C1 segment of cervical spinal cord (tissue), 14 donors: ENCODE results near the gene STON2.
"Not testable (repeated sequence)": the region's sequence is repeated elsewhere in the genome, so short reads cannot be mapped to it uniquely, and the experiment has no call there.

ENCODE experiments used
- DNase-seq, 14 donors: peaks; one replicate each; lab custom pipeline; 2025; lab: John Stamatoyannopoulos, UW

STON2 gene

DNA sequence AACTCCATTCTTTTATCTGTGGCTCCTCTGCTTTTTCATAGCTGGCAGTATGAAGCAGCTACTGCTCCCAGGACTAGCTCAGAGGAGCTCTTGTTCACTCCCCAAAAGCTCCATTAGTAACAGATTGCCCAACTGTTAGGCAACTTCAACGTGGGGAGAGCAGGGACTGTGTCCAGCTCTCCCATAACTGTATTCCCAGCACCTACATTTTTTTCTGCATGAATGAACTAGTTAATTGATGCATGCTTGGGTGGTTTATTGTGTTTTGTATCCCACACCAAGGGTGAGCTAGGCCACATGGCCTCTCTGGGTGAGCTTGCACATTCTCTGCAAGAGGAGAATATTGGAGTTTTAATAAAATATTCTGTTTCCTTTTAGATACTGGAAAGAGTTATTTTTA, 15.2 kb downstream of the STON2 start:
- DNase-seq: peak in 1 of 14 donors; percentile 53

DNA sequence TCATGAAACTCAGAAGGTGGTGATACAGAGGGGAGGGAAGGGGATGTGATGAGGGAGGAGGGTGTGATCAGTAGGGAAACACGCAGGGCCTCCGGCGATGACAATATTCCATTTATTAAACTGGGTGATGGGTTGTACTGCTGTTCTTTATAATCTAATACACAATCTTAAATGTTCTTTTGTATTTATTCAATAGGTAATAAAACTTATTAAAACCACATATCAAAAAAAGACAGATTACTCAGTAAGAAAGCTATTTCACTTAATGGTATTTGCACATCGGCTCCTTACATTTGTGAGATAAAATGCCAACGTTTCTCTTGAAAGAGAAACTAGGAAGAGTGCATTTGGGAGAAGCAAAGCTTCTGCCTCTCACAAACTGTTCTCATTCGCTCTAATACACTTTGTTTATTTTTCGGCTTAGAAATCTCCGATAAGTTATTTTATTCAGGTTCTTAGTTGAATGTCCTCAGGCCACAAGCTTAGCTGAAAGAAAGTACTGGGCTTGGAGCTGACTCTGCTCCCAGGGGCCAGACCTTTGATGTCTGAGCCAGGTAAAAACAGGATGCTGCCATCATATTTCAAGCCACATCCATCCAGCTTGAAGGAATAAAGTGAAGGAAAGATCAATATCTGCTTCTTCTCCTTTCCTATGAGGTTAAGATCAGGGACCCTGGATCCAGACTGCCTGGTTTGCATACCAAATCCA, 17.5 kb downstream of the STON2 start:
- DNase-seq: no peak

DNA sequence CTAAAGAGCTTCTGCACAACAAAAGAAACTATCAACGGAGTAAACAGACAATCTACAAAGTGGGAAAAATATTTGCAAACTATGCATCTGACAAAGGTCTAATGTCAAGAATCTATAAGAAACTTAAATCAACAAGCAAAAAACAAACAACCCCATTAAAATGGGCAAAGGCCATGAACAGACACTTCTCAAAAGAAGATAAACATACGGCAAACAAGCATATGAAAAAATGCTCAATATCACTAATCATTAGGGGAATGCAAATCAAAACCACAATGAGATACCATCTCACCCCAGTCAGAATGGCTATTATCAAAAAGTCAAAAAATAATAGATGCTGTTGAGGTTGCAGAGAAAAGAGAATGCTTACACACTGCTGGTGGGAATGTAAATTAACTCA, 20.1 kb downstream of the STON2 start:
- not testable (repeated sequence) for DNase-seq

DNA sequence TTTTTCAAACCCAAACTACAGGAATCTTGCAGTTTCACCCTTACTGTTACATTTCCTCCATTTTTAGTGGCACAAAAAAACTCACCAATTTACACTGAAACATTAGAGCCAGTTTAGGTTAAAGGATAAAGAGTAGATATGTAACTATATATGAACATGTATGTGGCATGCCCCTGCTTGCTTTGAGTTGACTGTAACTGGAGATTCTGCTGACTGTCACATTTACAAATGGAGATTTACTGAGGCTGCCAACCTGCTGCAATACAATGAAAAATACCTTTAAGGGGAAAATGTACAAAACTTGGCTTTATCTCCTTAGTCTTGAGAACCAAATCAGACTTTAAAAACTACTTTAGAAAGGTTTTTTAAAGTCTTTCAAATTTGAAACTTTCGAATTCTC, 28.3 kb downstream of the STON2 start:
- no peak for DNase-seq

DNA sequence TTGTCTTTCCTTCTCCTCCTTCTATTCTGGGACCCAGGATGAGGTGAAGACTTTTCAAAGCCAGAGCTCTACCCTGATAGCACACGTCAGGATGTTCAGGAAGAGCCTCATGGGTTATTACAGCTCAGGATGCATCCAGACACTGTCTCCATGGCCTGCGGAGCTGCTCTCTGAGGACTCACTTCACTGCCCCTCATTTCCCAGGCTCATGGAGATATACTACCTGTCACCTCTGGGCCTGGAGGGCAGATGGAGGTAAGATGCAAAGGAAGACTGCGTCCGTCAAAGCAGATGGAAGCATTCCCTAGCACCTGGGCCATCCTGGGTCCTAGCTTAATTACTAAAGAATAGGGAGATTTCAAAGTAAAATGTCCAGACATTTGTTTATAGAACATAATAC, 32.6 kb downstream of the STON2 start:
- no peak for DNase-seq

- no peak for DNase-seq
Measured at GRCh38 chr14:81366884-81367283, 33.2 kb downstream of the STON2 start.

DNA sequence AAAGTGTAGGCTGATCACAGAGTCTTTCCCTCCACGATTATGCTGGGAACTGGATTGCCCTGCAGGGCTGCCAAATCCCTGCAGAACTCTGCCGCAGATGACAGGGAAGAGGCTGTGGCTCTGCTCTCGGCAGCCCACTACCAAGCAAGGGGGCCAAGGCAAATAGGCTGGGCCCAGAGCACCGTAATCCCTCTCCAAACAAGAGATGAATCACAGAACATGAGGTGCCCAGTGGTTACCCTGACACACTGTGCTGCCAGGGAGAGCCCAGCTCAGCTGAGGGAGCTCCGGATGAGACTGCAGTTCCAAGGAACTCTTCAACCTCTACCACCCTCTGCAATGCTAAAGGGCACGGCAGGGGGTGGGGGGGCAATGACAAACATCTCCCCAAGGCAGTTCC, 33.9 kb downstream of the STON2 start:
- peak in 4 of 14 donors; percentile 28 to 67 (median 42) for DNase-seq

GRCh38 chr14:81363746-81364378, 36.3 kb downstream of the STON2 start:
- no peak for DNase-seq

GRCh38 chr14:81353691-81354323, 46.3 kb downstream of the STON2 start:
- no peak for DNase-seq

DNA sequence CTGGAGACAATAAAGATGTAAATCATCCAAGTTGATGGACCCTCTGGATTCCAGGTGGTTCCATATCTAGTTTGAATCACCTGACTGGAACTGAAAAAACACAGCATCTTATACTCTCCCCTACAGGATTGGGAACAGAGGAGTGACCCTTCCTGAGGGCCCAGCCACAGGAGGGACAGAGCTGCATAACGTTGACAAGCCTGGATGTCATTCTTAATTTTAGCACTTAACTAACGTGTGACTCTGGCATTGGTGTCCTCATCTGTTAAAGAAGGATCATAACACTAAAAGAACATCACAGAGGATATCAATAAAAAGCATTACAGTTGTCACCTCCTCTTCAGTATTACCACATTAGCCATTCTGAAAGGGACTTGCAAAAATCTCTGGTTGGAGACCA, 47.7 kb downstream of the STON2 start:
- DNase-seq: no peak

DNA sequence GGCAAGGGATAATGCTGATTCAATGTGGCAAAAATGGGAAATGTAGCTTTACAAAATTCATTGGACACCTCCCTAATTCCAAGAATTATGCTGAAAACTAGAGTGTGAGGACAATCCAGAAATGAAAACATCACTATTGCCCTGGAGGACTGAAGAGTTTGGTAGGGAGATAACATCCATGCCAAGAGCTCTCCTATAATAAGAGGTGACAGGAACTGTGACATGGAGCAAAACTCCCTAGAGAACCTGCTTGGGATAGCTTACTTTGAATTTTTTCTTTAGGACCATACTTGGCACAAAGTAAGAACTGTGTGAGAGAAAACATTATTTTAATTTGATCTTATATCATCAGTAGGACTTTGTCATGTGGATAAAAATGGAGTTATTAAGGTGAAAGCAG, 48.9 kb downstream of the STON2 start:
- no peak for DNase-seq

- DNase-seq: no peak
Measured at GRCh38 chr14:81350344-81351130, 49.6 kb downstream of the STON2 start.

DNA sequence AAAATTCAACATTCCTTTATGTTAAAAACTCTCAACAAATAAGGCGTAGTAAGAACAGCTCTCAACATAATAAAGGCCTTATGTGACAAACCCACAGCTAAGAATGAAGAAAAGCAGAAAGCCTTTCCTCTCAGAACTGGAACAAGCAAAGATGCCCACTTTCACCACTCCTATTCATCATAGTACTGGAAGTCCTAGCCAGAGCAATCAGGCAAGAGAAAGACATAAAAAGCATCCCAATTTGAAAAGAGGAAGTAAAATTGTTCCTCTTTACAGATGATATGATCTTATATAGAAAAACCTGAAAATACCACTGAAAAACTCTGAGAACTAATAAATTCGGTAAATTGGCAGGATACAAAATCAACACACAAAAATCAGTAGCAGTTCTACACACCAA, 52.1 kb downstream of the STON2 start:
- DNase-seq: peak in 1 of 14 donors; percentile 2

- DNase-seq: no peak
Measured at GRCh38 chr14:81345781-81346180, 54.3 kb downstream of the STON2 start.

DNA sequence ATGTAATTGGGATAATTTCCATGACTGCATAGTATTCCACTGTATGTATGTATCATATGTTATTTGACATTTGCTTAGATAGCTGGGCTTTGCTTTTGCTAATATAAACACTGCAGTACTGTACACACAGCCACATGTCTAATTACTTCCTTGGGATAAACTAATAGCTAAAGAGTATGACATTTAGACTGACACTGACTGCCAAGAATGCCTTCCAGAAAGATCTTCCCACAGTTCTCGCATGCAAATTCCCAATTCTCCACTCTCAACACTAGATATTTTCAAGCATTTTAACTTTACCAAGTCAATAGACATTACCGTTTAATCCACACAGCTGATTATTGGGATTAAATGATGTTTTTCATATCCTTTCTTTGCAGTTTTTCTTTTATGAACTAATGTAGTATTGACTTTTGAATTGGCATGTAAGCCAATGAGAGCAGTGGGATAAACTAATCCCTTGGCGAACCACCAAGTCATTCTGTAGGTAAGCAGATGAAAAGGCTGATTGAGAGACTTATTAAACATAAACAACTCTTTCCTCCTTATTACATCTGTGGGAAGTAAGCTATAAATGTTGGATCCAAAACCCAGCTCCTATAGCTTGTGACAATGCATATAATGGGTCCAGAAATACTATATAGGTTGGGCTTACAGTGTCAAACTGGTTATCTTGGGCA, 55.5 kb downstream of the STON2 start:
- no peak for DNase-seq

DNA sequence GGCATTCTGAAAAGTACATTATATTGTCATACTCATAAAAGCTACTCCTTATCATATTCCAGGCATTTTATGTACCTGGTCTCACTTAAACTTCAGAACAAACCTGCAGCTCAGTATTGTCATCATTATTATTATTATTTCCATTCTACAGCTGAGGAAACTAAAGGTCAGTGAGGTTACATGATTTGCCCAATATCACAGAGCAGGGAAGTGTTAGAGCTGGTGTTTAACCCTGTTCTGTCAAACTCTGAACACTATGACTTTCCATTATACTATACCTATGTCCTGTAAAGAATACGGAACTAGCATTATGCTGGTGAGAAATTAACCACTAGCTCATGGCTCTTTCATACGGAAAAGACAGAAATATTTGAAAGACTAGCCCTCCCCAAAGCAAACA, 56.4 kb downstream of the STON2 start:
- DNase-seq: no peak

DNA sequence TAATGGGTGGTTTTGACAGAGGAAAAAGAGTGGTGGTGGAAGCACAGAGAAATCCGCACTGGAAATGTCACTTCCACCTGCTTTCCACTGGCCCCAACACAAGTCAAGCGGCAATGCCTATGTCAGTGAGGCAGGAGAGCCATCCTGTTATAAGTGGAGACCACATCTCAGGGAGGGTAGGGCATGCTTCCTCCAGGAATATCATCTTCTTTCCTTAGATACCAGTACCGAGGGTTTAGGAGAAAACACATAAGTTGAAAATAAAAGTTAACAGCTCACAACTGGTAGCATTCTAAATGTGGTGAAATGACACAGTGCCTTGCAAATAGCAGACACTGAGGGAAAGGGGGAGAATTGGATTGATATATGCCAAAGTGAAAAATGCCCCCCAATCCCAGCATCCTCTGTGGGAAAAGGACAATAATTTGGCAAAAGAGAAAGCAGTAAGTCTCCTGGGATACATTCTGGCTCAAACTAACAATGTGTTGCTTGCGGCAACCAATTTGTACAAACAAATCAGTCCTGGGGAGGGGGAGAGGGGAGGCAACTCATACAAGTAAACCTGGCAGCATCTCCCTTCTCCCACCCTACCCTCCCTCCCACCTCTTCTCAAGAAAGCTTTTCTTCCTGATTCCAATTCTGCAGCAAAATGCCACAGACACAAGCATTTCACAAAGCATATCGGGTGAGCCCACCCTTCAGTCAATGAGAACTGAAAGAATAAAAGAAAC, 57.1 kb downstream of the STON2 start:
- DNase-seq: no peak

DNA sequence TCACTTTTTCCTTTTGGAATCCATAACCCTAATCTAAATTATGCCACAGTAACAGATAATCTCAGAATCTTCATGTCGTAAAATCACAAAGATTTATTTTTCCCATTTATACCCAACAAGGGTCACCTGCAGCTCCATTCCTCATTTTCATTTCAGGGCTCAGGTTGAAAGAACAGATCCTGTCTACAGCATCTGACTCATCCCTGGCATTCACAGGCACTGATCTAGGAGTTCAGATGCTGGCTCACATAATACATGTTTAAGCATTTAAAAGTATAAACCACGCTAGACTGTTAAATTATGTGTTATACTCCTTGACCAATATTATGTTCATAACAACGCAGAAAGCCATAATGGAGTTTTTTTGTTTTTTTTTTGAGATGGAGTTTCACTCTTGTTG, 58.3 kb downstream of the STON2 start:
- DNase-seq: no peak

- DNase-seq: no peak
Measured at GRCh38 chr14:81341370-81341769, 58.8 kb downstream of the STON2 start.

DNA sequence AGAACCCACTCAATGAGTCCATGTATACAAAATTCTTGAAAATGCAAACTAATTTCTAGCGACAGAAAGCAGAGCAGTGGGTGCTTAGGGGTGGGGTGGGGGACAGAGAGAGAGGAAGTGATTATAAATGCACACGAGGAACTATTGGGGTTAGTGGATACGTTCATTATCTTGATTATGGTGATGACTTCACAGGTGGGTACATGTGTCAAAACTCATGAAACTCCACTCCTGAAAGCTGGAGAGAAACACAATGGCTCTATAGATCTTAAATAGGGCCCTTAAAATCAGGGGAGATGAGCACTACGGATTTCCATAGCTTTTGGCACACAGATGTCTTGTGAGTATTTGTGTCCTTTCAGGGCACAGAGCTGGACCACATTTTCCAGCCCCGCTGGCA, 59.9 kb downstream of the STON2 start:
- DNase-seq: no peak

- DNase-seq: no peak
Measured at GRCh38 chr14:81337073-81337472, 63.1 kb downstream of the STON2 start.
